SK-N-SH (cell line): ENCODE measurements around the gene CCDC174. TPM values are rescaled to one million over a fixed set of nuclear protein-coding genes. Genes with fewer than 3 reads are reported as not detected.

Experiments used
- CTCF ChIA-PET: fragments of 300-600, 350-600 bp; formaldehyde crosslinking; extraction: SDS; loops from one replicate; lab custom pipeline; 2021; lab: Yijun Ruan, JAX
- POLR2A ChIA-PET: fragments of 350-600 bp; sonication (Branson Sonifier 250); formaldehyde crosslinking; extraction: SDS; loops from one replicate; lab custom pipeline; 2020; ENCODE audit warnings: antibody characterized with exemption, inconsistent platforms; lab: Yijun Ruan, JAX
- DNase-seq: peaks from one replicate; pipeline ENCODE4 v3.0.0; 2012
- H2AFZ ChIP-seq: fragments of 200-600 bp; sonication (generic); 2 replicates; pipeline ENCODE4 v1.8.1; 2016; ENCODE audit warnings: antibody characterized with exemption, mild to moderate bottlenecking, low read depth
- H3F3A ChIP-seq: fragments of 200-600 bp; sonication (generic); replicated peaks from 2 replicates; pipeline ENCODE3; 2016; ENCODE audit warnings: antibody characterized with exemption, mild to moderate bottlenecking; ENCODE audit not compliant: insufficient read depth
- H3K27ac ChIP-seq, 2 experiments: fragments of 200-500 bp in 1 of 2; fragments of 200-600 bp in 1 of 2; sonication (Bioruptor generic) in 1 of 2; sonication (generic), shearing (Covaris generic) in 1 of 2; 2 replicates each; pipeline versions ENCODE4 v1.5.1 to v1.6.1; 2014 to 2016; ENCODE audit warnings: low read depth in 2 of 2, inconsistent platforms in 1 of 2, low read length in 1 of 2, mild to moderate bottlenecking in 1 of 2, mixed read lengths in 1 of 2
- H3K27me3 ChIP-seq: fragments of 200-600 bp; sonication (generic), shearing (Covaris generic); 2 replicates; pipeline ENCODE4 v1.6.1; 2016; ENCODE audit warnings: mixed run types; ENCODE audit not compliant: insufficient read depth
- H3K36me3 ChIP-seq, 2 experiments: fragments of 200-500 bp in 1 of 2; fragments of 200-600 bp in 1 of 2; sonication (Bioruptor generic) in 1 of 2; sonication (generic) in 1 of 2; replicated peaks in 1 of 2; 2 replicates each; pipeline versions ENCODE3 to v1.5.1; 2014 to 2016; ENCODE audit warnings: low read length in 1 of 2, mild to moderate bottlenecking in 1 of 2; ENCODE audit not compliant: insufficient read depth in 2 of 2, control insufficient read depth in 1 of 2
- H3K4me1 ChIP-seq, 2 experiments: fragments of 200-500 bp in 1 of 2; fragments of 200-600 bp in 1 of 2; sonication (Bioruptor generic) in 1 of 2; sonication (generic), shearing (Covaris generic) in 1 of 2; 2 replicates each; pipeline versions ENCODE4 v1.5.1 to v1.6.1; 2014 to 2016; ENCODE audit warnings: low read depth in 1 of 2, low read length in 1 of 2, mixed run types in 1 of 2; ENCODE audit not compliant: insufficient read depth in 2 of 2, control insufficient read depth in 1 of 2
- H3K4me2 ChIP-seq: fragments of 200-600 bp; sonication (generic), shearing (Covaris generic); 2 replicates; pipeline ENCODE4 v1.6.1; 2017; ENCODE audit warnings: mixed run types
- H3K4me3 ChIP-seq, 2 experiments: fragments of 200-500 bp in 1 of 2; fragments of 200-600 bp in 1 of 2; sonication (Bioruptor generic) in 1 of 2; sonication (generic), shearing (Covaris generic) in 1 of 2; 2 replicates each; pipeline versions ENCODE4 v1.5.1 to v1.8.1; 2014 to 2016; ENCODE audit warnings: low read depth in 2 of 2, inconsistent platforms in 1 of 2, low read length in 1 of 2, mild to moderate bottlenecking in 1 of 2, mixed read lengths in 1 of 2, moderate library complexity in 1 of 2
- H3K79me2 ChIP-seq: fragments of 200-600 bp; sonication (generic); 2 replicates; pipeline ENCODE4 v1.8.1; 2017; ENCODE audit warnings: mild to moderate bottlenecking; ENCODE audit not compliant: insufficient read depth
- H3K9ac ChIP-seq: fragments of 200-600 bp; sonication (generic); 2 replicates; pipeline ENCODE4 v1.6.1; 2017; ENCODE audit warnings: mixed run types
- H3K9me2 ChIP-seq: fragments of 200-600 bp; sonication (generic); 2 replicates; pipeline ENCODE4 v1.6.1; 2017; ENCODE audit warnings: mixed run types
- H3K9me3 ChIP-seq: fragments of 200-600 bp; sonication (generic); 2 replicates; pipeline ENCODE4 v1.6.1; 2017; ENCODE audit warnings: mixed run types, mild to moderate bottlenecking, moderate library complexity
- H4K20me1 ChIP-seq: fragments of 200-600 bp; sonication (generic); 2 replicates; pipeline ENCODE4 v1.6.1; 2017; ENCODE audit warnings: mild to moderate bottlenecking, mixed run types; ENCODE audit not compliant: insufficient read depth
- CHD2 ChIP-seq: fragments of 150-350 bp; IDR thresholded peaks from 2 replicates; pipeline ENCODE4 v1.6.1; 2018; ENCODE audit warnings: low read length; ENCODE audit not compliant: partially characterized antibody
- ELF1 ChIP-seq: IDR thresholded peaks from 2 replicates; pipeline ENCODE4 v1.4.0; 2012
- FOSL2 ChIP-seq: IDR thresholded peaks from 2 replicates; pipeline ENCODE4 v1.4.0; 2012; ENCODE audit warnings: low read depth, mild to moderate bottlenecking, moderate library complexity, borderline replicate concordance
- FOXJ3 ChIP-seq: sonication (generic); formaldehyde crosslinking; IDR thresholded peaks from 2 replicates; pipeline ENCODE4 v1.5.1; 2020; ENCODE audit warnings: mild to moderate bottlenecking, missing genetic modification reagents
- FOXM1 ChIP-seq: IDR thresholded peaks from 2 replicates; pipeline ENCODE4 v1.4.0; 2012; ENCODE audit warnings: low read depth, mild to moderate bottlenecking
- GATA2 ChIP-seq: sonication (generic); formaldehyde crosslinking; IDR thresholded peaks from 2 replicates; pipeline ENCODE4 v1.5.0; 2020; ENCODE audit warnings: mild to moderate bottlenecking, missing genetic modification reagents
- IRF3 ChIP-seq: fragments of 150-350 bp; IDR thresholded peaks from 2 replicates; pipeline ENCODE4 v1.6.1; 2016; ENCODE audit warnings: mild to moderate bottlenecking, low read depth, low read length
- MAX ChIP-seq: IDR thresholded peaks from 2 replicates; pipeline ENCODE4 v1.4.0; 2012; ENCODE audit warnings: low read depth
- MXI1 ChIP-seq: IDR thresholded peaks from 2 replicates; pipeline ENCODE4 v1.6.1; 2012; ENCODE audit warnings: mild to moderate bottlenecking, low read depth, low read length, improper control_type of control experiment
- RCOR1 ChIP-seq: fragments of 150-350 bp; IDR thresholded peaks from 2 replicates; pipeline ENCODE4 v1.6.1; 2017; ENCODE audit warnings: antibody characterized with exemption, low read length
- REST ChIP-seq: IDR thresholded peaks from 2 replicates; pipeline ENCODE4 v1.6.1; 2012; ENCODE audit warnings: mild to moderate bottlenecking, low read depth, low read length, moderate library complexity
- RFX5 ChIP-seq: IDR thresholded peaks from 2 replicates; pipeline ENCODE4 v1.6.1; 2012; ENCODE audit warnings: mild to moderate bottlenecking, improper control_type of control experiment, low read length
- RXRA ChIP-seq: IDR thresholded peaks from 2 replicates; pipeline ENCODE4 v1.4.0; 2012; ENCODE audit warnings: low read depth, mild to moderate bottlenecking, borderline replicate concordance
- SIN3A ChIP-seq: IDR thresholded peaks from 2 replicates; pipeline ENCODE4 v1.6.1; 2012; ENCODE audit warnings: low read depth, mild to moderate bottlenecking, low read length, moderate library complexity, borderline replicate concordance
- TAF1 ChIP-seq: IDR thresholded peaks from 2 replicates; pipeline ENCODE4 v1.6.1; 2012; ENCODE audit warnings: low read depth, mild to moderate bottlenecking, low read length, moderate library complexity, borderline replicate concordance
- TCF12 ChIP-seq: IDR thresholded peaks from 2 replicates; pipeline ENCODE4 v1.4.0; 2012
- TEAD4 ChIP-seq: IDR thresholded peaks from 2 replicates; pipeline ENCODE4 v1.4.0; 2012; ENCODE audit warnings: mild to moderate bottlenecking, borderline replicate concordance; ENCODE audit not compliant: insufficient read depth
- YY1 ChIP-seq: IDR thresholded peaks from 2 replicates; pipeline ENCODE4 v1.4.0; 2012; ENCODE audit warnings: low read depth, mild to moderate bottlenecking
- ZBTB33 ChIP-seq: IDR thresholded peaks from 2 replicates; pipeline ENCODE4 v1.4.0; 2012; ENCODE audit warnings: low read depth, borderline replicate concordance
- polyA plus RNA-seq, 3 experiments: library from polyadenylated mRNA; depleted of rRNA; stranded (reverse); fragments of >200 nt; gene quantifications; 2 replicates each; pipeline ENCODE4 v1.2.3, GENCODE V29; 2012

CCDC174 gene
- polyA plus RNA-seq, 1 of the 3 experiments (the other 2 are of a cell fraction): 6.6 TPM

GRCh38 chr3:14614862-14615261 is 36.7 kb upstream of the CCDC174 start:
- Histone ChIP-seq H4K20me1 (no peaks in the 10 kb centered on the region), H3K9me3 (no peaks in the 10 kb centered on the region), H3K36me3 (no peaks in the 10 kb centered on the region), H3K79me2 (no peaks in the 10 kb centered on the region), H3K9me2 (no peaks in the 10 kb centered on the region), H3K4me3 (no peak overlapping the region), H3K4me2 (no peak overlapping the region), H3K27me3 (peaks cover 3% of the 10 kb centered on the region; the same call in 1 of the 2 replicates), H3F3A (peaks cover 6% of the 10 kb centered on the region), H3K4me1 (no peaks in the 10 kb centered on the region; a peak in 1 of 4 replicates), H3K27ac (no peak overlapping the region), H2AFZ (0 out of 2 replicates have a peak overlapping the region, but pooled peaks have one; percentile 60), H3K9ac (no peak overlapping the region)
- ChIA-PET CTCF (no interaction called here), POLR2A (no interaction called here)
- no peak for TF ChIP-seq TAF1
- no peak for TF ChIP-seq FOSL2
- TF ChIP-seq TCF12: no peak
- TF ChIP-seq REST: no peak
- no peak for TF ChIP-seq TEAD4
- TF ChIP-seq MXI1: no peak
- TF ChIP-seq ELF1: no peak
- no peak for TF ChIP-seq RFX5
- TF ChIP-seq ZBTB33: no peak
- TF ChIP-seq FOXJ3: no peak
- TF ChIP-seq MAX: no peak
- TF ChIP-seq FOXM1: no peak
- no peak for TF ChIP-seq RCOR1
- no peak for TF ChIP-seq CHD2
- TF ChIP-seq IRF3: no peak
- no peak for TF ChIP-seq SIN3A
- TF ChIP-seq RXRA: no peak
- TF ChIP-seq GATA2 (CRISPR knock-in tag): no peak
- no peak for TF ChIP-seq YY1
- no peak for DNase-seq
